GM06990 (cell line): ENCODE results near the gene CADPS2.

Source experiments
- DNase-seq: peaks from one replicate; pipeline ENCODE4 v3.0.0-alpha.2; 2011; ENCODE audit not compliant: insufficient read length; ENCODE audit errors: extremely low read depth
- H3K27me3 ChIP-seq: replicated peaks from 2 replicates; pipeline ENCODE4 v1.6.0; 2011; ENCODE audit warnings: low read length; ENCODE audit not compliant: control insufficient read depth, insufficient read depth
- H3K36me3 ChIP-seq: 2 replicates; pipeline ENCODE4 v1.5.1; 2011; ENCODE audit warnings: low read length; ENCODE audit not compliant: control insufficient read depth, insufficient read depth
- H3K4me3 ChIP-seq: replicated peaks from 2 replicates; pipeline ENCODE4 v1.5.1; 2011; ENCODE audit warnings: low read depth, mild to moderate bottlenecking, control low read depth, low read length
- CTCF ChIP-seq: IDR thresholded peaks from 2 replicates; pipeline ENCODE4 v1.5.1; 2011; ENCODE audit warnings: low read length, control low read depth, mild to moderate bottlenecking, inconsistent platforms; ENCODE audit not compliant: insufficient read depth, poor library complexity, severe bottlenecking

CADPS2 gene

GRCh38 chr7:122316467-122317388 is 569.5 kb downstream of the CADPS2 start:
- no peaks in the 10 kb centered on the region for H3K36me3 ChIP-seq
- no peak for DNase-seq
- peaks cover 1% of the 10 kb centered on the region; the same call in 1 of the 2 replicates for H3K27me3 ChIP-seq
- TF ChIP-seq CTCF: no peak
- H3K4me3 ChIP-seq: no peak overlapping the region

DNA sequence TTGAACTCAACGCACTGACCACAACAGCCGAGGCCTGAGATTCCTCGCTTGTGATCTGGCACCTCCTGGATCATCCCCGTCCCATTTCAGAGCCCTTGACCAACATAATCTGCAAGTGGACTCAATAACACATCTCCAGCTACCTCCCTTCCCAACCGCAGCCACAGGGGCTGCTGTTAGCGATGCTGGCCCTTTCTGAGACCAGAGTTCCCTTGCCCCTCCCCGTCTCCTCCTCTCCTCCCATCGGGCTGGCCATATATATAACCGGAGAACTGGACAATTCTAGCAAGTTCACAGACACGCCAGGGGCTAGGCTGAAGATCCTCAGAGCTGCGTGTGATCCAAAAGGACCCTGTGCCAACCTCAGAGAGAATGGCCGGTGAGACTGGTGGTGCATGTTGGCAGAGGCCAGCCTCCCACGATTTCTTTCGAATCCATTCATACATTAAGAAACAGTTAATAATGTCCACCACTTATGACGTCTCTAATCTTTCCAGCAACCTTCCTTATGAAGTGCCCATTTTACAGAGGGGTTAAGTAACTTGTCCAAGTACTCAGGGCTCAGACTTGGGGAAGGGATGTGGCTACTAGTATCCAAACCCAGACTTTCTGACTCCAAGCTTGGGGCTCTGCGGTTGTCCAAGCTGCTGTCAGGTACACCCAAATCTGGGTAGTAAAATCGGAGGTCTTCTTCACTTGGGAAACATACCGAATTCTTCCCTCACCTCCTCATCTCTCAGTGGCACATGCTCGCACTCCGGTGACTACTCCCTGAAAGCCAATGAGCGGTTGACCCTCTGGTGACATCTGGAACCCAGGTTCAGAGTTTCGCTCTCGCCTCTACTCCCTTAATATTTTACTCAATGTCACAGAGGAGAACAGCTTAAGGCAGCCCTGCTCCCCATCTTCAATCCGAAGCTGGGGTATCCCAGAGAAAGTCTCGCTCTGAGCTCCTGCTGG is 570.5 kb downstream of the CADPS2 start:
- no peak for TF ChIP-seq CTCF
- Histone ChIP-seq H3K4me3 (no peak overlapping the region), H3K36me3 (no peaks in the 10 kb centered on the region), H3K27me3 (peaks cover 1% of the 10 kb centered on the region; the same call in 1 of the 2 replicates)
- no peak for DNase-seq

DNA sequence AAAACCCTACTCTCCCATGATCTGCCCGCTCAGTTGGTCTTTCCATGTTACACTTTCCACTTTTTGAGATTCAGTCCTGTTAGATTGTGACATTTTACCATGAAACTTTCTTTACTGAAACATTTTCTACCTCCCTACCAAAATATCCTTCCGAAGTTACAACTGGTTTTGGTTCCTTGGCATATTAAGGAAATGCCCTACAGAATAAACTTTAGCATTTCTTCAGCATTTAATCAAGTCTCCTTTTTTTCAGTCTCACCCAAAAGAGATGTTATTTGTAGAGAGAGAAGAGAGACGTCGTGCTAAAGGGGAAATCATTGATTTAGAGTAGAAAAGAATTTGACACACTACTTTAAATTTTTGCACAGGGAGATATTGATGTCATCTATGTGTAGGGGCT is 572.0 kb downstream of the CADPS2 start:
- no peak for DNase-seq
- Histone ChIP-seq H3K36me3 (no peaks in the 10 kb centered on the region), H3K4me3 (no peak overlapping the region), H3K27me3 (peaks cover 1% of the 10 kb centered on the region; the same call in 1 of the 2 replicates)
- TF ChIP-seq CTCF: no peak

DNA sequence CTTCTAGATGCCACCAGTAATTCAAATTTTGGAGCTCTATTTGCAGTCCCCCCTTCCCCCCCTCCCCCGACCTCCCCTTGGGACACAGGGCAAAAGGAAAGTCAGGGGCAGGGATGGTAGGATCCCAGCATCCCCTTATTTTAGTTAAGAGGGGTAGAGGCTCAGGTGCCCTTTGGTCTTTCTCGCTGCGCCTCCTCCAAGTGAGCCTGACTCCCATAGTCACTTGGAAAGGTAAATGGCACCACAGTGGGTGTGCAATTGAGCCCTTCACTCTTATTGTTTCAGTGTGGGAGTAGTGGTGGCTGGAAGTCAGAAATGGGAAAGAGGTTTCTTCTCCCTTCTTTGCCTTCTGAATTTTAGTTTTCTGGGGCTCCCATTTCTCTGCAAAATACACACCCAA is 573.5 kb downstream of the CADPS2 start:
- no peak for TF ChIP-seq CTCF
- Histone ChIP-seq H3K36me3 (no peaks in the 10 kb centered on the region), H3K27me3 (peaks cover 1% of the 10 kb centered on the region; the same call in 1 of the 2 replicates), H3K4me3 (no peak overlapping the region)
- no peak for DNase-seq

DNA sequence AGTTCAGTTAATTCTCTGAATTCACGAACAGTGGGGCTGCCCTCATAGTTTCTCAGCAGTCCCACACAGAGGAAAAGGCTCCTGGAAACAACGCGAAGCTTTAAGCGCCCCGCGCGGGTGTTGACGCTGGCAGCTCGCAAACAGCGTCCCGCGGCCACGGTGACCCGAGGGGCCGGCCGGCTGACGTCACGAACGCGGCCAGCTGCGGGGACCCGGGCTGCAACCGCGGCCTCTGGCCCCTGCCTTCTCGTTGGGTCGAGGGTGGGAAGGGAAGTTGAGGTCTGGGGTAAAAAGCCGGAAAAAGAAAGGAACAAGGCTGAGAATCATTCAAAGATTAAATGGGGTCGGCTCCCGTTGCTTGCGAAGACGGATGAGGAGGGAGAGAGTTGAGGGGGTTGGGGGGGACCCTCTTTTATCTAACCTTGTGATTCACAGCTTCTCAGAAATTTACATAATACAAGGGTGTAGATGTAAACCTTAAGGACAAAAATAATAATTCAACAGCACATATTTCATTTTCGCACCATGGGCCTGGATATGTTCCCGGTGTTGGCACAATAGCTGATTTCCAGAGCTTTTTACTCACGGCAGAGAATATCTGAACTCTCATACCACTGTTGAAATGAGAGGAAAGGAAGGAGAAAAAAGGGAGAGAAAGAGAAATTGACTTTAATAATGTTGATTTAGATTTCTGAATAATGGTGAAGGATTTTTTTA is 574.4 kb downstream of the CADPS2 start:
- H3K27me3 ChIP-seq: peaks cover 1% of the 10 kb centered on the region; the same call in 1 of the 2 replicates
- no peak for TF ChIP-seq CTCF
- H3K36me3 ChIP-seq: no peaks in the 10 kb centered on the region
- no peak overlapping the region for H3K4me3 ChIP-seq
- no peak for DNase-seq
